ENCODE results near the gene CHRND. TPM values are rescaled to one million over a fixed set of nuclear protein-coding genes. Genes with fewer than 3 reads are reported as not detected.
A peak's percentile ranks its signal among the peaks of the same experiment; 100 is the strongest.

Gene CHRND
- total and polyA plus RNA-seq, 2 of the 13 experiments (the other 11 are each of a cell fraction or from before 2014, with no cell fraction given), result 0.18 TPM; not detected in 1

- TF ChIP-seq KIAA2018 (CRISPR knock-in tag; IDR thresholded peaks at IDR 0.05; ENCODE audit: borderline replicate concordance) (peak; percentile 98), CSRNP2 (CRISPR knock-in tag; conservative IDR thresholded peaks at IDR 0.05; ENCODE audit: low read depth) (peak; percentile 85; the same call in 1 of the 2 replicates), ZNF10 (CRISPR knock-in tag; IDR thresholded peaks at IDR 0.05; ENCODE audit: borderline replicate concordance, low read depth) (no peak), PRPF4 (IDR thresholded peaks at IDR 0.05; ENCODE audit: low read depth, low read length, poor library complexity, severe bottlenecking) (no peak), SP1 (IDR thresholded peaks at IDR 0.05) (no peak), SP1 (CRISPR knock-in tag; IDR thresholded peaks at IDR 0.05) (peak; percentile 83), ZNF788 (CRISPR knock-in tag; IDR thresholded peaks at IDR 0.05; ENCODE audit: borderline replicate concordance) (peak; percentile 99; the same call in 1 of the 2 replicates), HES4 (CRISPR knock-in tag; IDR thresholded peaks at IDR 0.05; ENCODE audit: borderline replicate concordance) (peak; percentile 100), ZNF816 (CRISPR knock-in tag; IDR thresholded peaks at IDR 0.05; ENCODE audit: borderline replicate concordance) (peak; percentile 94)
- TF ChIP-seq, protein P1, sequence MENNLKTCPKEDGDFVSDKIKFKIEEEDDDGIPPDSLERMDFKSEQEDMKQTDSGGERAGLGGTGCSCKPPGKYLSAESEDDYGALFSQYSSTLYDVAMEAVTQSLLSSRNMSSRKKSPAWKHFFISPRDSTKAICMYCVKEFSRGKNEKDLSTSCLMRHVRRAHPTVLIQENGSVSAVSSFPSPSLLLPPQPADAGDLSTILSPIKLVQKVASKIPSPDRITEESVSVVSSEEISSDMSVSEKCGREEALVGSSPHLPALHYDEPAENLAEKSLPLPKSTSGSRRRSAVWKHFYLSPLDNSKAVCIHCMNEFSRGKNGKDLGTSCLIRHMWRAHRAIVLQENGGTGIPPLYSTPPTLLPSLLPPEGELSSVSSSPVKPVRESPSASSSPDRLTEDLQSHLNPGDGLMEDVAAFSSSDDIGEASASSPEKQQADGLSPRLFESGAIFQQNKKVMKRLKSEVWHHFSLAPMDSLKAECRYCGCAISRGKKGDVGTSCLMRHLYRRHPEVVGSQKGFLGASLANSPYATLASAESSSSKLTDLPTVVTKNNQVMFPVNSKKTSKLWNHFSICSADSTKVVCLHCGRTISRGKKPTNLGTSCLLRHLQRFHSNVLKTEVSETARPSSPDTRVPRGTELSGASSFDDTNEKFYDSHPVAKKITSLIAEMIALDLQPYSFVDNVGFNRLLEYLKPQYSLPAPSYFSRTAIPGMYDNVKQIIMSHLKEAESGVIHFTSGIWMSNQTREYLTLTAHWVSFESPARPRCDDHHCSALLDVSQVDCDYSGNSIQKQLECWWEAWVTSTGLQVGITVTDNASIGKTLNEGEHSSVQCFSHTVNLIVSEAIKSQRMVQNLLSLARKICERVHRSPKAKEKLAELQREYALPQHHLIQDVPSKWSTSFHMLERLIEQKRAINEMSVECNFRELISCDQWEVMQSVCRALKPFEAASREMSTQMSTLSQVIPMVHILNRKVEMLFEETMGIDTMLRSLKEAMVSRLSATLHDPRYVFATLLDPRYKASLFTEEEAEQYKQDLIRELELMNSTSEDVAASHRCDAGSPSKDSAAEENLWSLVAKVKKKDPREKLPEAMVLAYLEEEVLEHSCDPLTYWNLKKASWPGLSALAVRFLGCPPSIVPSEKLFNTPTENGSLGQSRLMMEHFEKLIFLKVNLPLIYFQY (CRISPR knock-in tag; IDR thresholded peaks at IDR 0.05; ENCODE audit: borderline replicate concordance), result peak; percentile 85
- TF ChIP-seq, protein P2, sequence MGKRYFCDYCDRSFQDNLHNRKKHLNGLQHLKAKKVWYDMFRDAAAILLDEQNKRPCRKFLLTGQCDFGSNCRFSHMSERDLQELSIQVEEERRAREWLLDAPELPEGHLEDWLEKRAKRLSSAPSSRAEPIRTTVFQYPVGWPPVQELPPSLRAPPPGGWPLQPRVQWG (CRISPR knock-in tag; IDR thresholded peaks at IDR 0.05; ENCODE audit: borderline replicate concordance, low read depth), result no peak
These were observed 24.6 kb downstream of the CHRND start, which contains the start of the genes EIF4E2 and TIGD1 (continued) for GRCh38 chr2:232550354-232551249.
